ENCODE measurements around the gene FCMR.

FCMR gene

DNA sequence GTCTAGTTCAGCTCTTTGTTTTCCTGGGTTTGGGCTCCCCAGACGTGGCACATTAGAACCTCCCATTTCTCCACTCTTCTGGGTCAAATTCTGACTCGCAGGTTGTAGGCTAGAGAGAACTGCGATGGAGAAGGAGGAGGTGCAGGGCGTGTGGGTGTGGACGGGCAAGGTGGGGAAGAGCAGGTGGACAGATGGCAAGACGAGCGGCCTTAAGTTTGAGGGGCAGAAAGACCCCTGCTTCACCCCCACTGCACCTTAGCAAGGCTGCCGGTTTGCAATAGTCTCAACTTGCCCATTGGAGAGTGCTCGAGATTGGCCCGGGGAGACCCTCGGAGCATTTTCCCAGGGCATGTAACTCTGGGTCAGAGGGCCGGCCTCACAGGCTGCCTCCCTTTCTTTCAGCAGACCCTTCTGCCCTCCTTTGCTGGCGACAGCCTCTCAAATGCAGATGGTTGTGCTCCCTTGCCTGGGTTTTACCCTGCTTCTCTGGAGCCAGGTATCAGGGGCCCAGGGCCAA, 22.8 kb downstream of the FCMR start:
- DNase-seq (ENCODE audit: low spot score): no peak
- TF ChIP-seq, protein P1, sequence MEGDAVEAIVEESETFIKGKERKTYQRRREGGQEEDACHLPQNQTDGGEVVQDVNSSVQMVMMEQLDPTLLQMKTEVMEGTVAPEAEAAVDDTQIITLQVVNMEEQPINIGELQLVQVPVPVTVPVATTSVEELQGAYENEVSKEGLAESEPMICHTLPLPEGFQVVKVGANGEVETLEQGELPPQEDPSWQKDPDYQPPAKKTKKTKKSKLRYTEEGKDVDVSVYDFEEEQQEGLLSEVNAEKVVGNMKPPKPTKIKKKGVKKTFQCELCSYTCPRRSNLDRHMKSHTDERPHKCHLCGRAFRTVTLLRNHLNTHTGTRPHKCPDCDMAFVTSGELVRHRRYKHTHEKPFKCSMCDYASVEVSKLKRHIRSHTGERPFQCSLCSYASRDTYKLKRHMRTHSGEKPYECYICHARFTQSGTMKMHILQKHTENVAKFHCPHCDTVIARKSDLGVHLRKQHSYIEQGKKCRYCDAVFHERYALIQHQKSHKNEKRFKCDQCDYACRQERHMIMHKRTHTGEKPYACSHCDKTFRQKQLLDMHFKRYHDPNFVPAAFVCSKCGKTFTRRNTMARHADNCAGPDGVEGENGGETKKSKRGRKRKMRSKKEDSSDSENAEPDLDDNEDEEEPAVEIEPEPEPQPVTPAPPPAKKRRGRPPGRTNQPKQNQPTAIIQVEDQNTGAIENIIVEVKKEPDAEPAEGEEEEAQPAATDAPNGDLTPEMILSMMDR (IDR thresholded peaks at IDR 0.05; ENCODE audit: borderline replicate concordance, control extremely low read depth, extremely low read depth, insufficient read depth, missing control alignments): no peak
- in situ Hi-C loops (cut with MboI; ENCODE audit: low sequenced_read_pairs, unreplicated experiment): no loop called here

DNA sequence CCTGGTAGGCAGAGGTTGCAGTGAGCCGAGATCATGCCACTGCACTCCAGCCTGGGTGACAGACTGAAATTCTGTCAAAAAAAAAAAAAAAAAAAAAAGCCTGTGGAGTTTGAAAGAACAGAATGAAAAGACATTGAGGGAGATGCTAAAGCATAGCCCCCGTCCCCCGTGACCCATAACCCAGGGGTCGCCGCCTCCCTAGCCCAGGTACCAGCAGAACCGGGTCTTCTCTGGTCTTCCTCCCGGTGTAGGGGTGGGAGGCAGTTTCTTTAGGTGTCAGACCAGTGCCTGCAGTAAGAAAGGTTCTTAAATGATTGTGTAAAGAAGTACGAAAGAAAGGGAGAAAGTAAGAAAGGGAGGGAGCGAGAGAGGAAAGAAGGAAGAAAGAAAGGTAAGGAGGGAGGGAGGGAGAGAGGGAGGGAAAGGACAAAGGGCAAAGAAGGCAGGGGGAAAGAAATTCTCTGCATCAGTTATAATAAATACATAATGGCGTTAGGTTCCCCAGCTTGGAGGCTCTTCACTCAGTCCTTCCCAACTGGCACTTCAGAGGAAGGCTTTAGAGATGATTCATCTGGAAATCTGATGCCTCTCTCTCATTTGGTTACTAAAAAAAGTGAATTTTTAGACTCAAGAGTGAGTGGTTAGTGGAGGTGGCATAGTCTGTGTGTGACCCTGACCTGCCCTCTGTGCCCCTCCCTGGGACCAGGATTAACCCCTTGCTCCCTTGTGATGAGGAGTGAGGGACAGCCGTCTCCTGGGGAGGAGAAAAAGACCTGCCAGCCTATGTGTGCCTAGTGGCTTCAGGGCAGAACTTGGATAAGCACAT, 23.4 kb downstream of the FCMR start:
- TF ChIP-seq, protein P1 (IDR thresholded peaks at IDR 0.05; ENCODE audit: borderline replicate concordance, control extremely low read depth, extremely low read depth, insufficient read depth, missing control alignments): no peak
- in situ Hi-C loops (cut with MboI; ENCODE audit: low sequenced_read_pairs, unreplicated experiment): no loop called here
- DNase-seq (ENCODE audit: low spot score): no peak

DNA sequence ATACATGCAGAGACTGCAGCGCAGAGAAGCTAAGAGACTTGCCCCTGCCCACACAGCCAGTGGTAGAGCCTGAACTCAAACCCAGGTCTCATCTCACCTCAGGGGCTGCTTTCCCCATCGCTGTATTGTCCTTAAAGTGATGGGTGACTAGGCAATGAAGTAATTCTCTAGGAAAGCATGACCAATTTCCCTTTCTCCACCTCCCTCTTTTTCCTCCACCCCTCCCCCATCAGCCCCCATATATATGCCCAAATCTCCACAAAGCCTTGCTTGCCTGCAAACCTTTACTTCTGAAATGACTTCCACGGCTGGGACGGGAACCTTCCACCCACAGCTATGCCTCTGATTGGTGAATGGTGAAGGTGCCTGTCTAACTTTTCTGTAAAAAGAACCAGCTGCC, 24.6 kb downstream of the FCMR start, which contains the start of gene IL24:
Gene IL24 (plus strand): TSS at position 269 of the 400 bp plus-strand sequence. CDS start 390 bp downstream, outside the sequence.
- in situ Hi-C loops (cut with MboI; ENCODE audit: low sequenced_read_pairs, unreplicated experiment): no loop called here
- no peak for DNase-seq (ENCODE audit: low spot score)
- TF ChIP-seq, protein P1 (IDR thresholded peaks at IDR 0.05; ENCODE audit: borderline replicate concordance, control extremely low read depth, extremely low read depth, insufficient read depth, missing control alignments): no peak

DNA sequence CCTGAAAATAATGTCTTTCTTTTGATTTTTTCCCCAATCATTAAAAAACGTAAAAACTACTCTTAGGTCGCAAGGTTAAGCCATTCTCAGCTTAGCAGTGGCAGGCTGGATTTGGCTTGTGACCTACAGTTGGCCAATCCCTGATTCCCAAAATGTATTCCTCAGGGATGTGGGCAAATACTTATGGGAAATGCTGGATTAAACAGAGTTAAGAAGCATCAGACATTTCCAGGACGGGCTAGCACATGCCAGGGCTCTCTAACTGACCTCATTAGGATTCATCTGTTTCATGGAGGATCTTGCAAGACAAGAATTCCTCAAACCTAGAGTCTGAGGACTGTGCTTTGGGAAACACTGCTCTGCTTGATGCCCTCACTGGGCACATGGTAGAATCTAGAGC, 25.5 kb downstream of the FCMR start:
- in situ Hi-C loops (cut with MboI; ENCODE audit: low sequenced_read_pairs, unreplicated experiment): no loop called here
- DNase-seq (ENCODE audit: low spot score): no peak
- TF ChIP-seq, protein P1 (IDR thresholded peaks at IDR 0.05; ENCODE audit: borderline replicate concordance, control extremely low read depth, extremely low read depth, insufficient read depth, missing control alignments): no peak

DNA sequence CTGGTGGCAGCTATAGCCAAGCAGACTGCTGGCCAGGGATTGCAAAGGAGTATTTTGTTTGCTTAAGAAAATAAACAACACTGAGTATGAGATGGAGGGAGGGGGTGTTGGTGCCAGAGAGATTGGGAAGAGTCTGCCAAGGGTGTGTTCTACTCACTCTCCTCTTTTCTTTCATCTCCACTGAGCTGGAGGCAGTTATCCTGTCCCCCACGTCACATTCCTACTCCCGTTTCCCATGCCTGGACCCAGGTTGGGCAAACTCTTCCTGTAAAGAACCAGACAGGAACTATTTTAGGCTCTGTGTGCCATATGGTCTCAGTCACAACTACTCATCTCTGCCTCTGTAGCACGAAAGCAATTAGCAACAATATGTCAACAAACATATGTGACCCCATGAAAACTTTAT, 25.9 kb downstream of the FCMR start:
- TF ChIP-seq, protein P1 (IDR thresholded peaks at IDR 0.05; ENCODE audit: borderline replicate concordance, control extremely low read depth, extremely low read depth, insufficient read depth, missing control alignments): no peak
- no peak for DNase-seq (ENCODE audit: low spot score)
- in situ Hi-C loops (cut with MboI; ENCODE audit: low sequenced_read_pairs, unreplicated experiment): no loop called here

DNA sequence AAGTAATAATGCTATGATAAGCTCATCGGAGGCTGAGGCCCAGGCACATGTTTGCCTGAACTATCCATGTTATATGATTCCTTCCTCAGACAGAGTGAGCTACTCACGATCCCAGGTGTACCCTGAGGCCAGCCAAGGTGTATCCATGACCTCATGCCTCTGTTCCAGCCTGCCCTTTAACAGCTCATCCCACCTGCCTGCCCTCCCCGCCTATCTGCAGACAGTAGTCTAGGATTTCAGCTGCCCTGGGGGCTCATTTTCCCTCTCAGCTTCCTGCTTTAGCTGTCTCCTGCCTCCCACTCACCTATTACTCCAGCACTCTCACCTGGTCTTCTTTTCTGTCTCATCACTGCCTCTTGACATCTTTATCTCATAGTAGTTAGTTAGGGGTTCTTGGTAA, 26.4 kb downstream of the FCMR start:
- no peak for DNase-seq (ENCODE audit: low spot score)
- in situ Hi-C loops (cut with MboI; ENCODE audit: low sequenced_read_pairs, unreplicated experiment): no loop called here
- TF ChIP-seq, protein P1 (IDR thresholded peaks at IDR 0.05; ENCODE audit: borderline replicate concordance, control extremely low read depth, extremely low read depth, insufficient read depth, missing control alignments): no peak

Data from GM13976 (cell line).